Measurements from ENCODE around the gene SMIM5. TPM values are rescaled to one million over a fixed set of nuclear protein-coding genes. Genes with fewer than 3 reads are reported as not detected.

SMIM5 gene
- total and polyA plus RNA-seq, 2 of the 13 experiments (the other 11 are each of a cell fraction or from before 2014, with no cell fraction given): not detected

- TF ChIP-seq NFYC (CRISPR knock-in tag; IDR thresholded peaks at IDR 0.05): peak; percentile 92
- TF ChIP-seq, protein P1, sequence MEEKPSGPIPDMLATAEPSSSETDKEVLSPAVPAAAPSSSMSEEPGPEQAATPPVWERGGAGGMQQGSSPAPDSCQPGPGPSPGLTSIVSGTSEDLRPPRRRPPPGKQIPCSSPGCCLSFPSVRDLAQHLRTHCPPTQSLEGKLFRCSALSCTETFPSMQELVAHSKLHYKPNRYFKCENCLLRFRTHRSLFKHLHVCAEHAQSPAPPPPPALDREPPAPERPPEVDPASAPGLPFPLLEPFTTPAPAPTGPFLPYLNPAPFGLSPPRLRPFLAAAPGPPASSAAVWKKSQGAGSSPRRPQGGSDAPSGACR (CRISPR knock-in tag; IDR thresholded peaks at IDR 0.05): peak; percentile 62; the same call in 1 of the 2 replicates
- no peak for TF ChIP-seq ZNF720 (CRISPR knock-in tag; IDR thresholded peaks at IDR 0.05)
- TF ChIP-seq REPIN1 (CRISPR knock-in tag; IDR thresholded peaks at IDR 0.05; ENCODE audit: borderline replicate concordance, low read depth): no peak; the same call in 1 of the 2 replicates
- no peak for TF ChIP-seq MBNL3 (CRISPR knock-in tag; conservative IDR thresholded peaks at IDR 0.05)
- TF ChIP-seq, protein P2, sequence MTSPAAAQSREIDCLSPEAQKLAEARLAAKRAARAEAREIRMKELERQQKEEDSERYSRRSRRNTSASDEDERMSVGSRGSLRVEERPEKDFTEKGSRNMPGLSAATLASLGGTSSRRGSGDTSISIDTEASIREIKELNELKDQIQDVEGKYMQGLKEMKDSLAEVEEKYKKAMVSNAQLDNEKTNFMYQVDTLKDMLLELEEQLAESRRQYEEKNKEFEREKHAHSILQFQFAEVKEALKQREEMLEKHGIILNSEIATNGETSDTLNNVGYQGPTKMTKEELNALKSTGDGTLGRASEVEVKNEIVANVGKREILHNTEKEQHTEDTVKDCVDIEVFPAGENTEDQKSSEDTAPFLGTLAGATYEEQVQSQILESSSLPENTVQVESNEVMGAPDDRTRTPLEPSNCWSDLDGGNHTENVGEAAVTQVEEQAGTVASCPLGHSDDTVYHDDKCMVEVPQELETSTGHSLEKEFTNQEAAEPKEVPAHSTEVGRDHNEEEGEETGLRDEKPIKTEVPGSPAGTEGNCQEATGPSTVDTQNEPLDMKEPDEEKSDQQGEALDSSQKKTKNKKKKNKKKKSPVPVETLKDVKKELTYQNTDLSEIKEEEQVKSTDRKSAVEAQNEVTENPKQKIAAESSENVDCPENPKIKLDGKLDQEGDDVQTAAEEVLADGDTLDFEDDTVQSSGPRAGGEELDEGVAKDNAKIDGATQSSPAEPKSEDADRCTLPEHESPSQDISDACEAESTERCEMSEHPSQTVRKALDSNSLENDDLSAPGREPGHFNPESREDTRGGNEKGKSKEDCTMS (CRISPR knock-in tag; conservative IDR thresholded peaks at IDR 0.05): no peak
- peak; percentile 99 for TF ChIP-seq ZNF501 (CRISPR knock-in tag; IDR thresholded peaks at IDR 0.05)
- peak; percentile 92 for TF ChIP-seq ZNF143 (CRISPR knock-in tag; IDR thresholded peaks at IDR 0.05)
- no peak for TF ChIP-seq ZBTB10 (CRISPR knock-in tag; IDR thresholded peaks at IDR 0.05; ENCODE audit: borderline replicate concordance)
- no peak for TF ChIP-seq ZNF616 (CRISPR knock-in tag; IDR thresholded peaks at IDR 0.05; ENCODE audit: low read depth)
- peak; percentile 62 for TF ChIP-seq ATF7 (IDR thresholded peaks at IDR 0.05)
- TF ChIP-seq ATF7 (CRISPR knock-in tag; IDR thresholded peaks at IDR 0.05): no peak
- peak; percentile 89 for TF ChIP-seq HNF1B (CRISPR knock-in tag; IDR thresholded peaks at IDR 0.05)
- TF ChIP-seq ZNF740 (CRISPR knock-in tag; IDR thresholded peaks at IDR 0.05): peak; percentile 26; the same call in 1 of the 2 replicates
- TF ChIP-seq ISL2 (CRISPR knock-in tag; IDR thresholded peaks at IDR 0.05): 0 out of 2 replicates have a peak, but pooled peaks have one; percentile 18
- TF ChIP-seq AKAP8 (CRISPR knock-in tag; IDR thresholded peaks at IDR 0.05): no peak
- peak; percentile 59 for TF ChIP-seq HNRNPLL (IDR thresholded peaks at IDR 0.05; ENCODE audit: low read depth, low read length, poor library complexity, severe bottlenecking)
- TF ChIP-seq, protein P3, sequence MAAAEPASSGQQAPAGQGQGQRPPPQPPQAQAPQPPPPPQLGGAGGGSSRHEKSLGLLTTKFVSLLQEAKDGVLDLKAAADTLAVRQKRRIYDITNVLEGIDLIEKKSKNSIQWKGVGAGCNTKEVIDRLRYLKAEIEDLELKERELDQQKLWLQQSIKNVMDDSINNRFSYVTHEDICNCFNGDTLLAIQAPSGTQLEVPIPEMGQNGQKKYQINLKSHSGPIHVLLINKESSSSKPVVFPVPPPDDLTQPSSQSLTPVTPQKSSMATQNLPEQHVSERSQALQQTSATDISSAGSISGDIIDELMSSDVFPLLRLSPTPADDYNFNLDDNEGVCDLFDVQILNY (CRISPR knock-in tag; conservative IDR thresholded peaks at IDR 0.05): no peak
- TF ChIP-seq MED8 (CRISPR knock-in tag; IDR thresholded peaks at IDR 0.05; ENCODE audit: insufficient replicate concordance): no peak
- no peak for TF ChIP-seq ZNF619 (CRISPR knock-in tag; IDR thresholded peaks at IDR 0.05)
- TF ChIP-seq WIZ (CRISPR knock-in tag; IDR thresholded peaks at IDR 0.05): no peak
These were observed 33.9 kb downstream of the SMIM5 start, which contains the start of the genes RECQL5 and SAP30BP (continued) for GRCh38 chr17:75666959-75667790.

Data from HepG2 (cell line).